ENCODE data around the gene FYTTD1. TPM values are rescaled to one million over a fixed set of nuclear protein-coding genes. Genes with fewer than 3 reads are reported as not detected.
A peak's percentile ranks its signal among the peaks of the same experiment; 100 is the strongest.
"Not testable (repeated sequence)": the region's sequence is repeated elsewhere in the genome, so short reads cannot be mapped to it uniquely, and the experiment has no call there.

Gene FYTTD1
- polyA plus RNA-seq, 1 donor, result 40.8 TPM

DNA sequence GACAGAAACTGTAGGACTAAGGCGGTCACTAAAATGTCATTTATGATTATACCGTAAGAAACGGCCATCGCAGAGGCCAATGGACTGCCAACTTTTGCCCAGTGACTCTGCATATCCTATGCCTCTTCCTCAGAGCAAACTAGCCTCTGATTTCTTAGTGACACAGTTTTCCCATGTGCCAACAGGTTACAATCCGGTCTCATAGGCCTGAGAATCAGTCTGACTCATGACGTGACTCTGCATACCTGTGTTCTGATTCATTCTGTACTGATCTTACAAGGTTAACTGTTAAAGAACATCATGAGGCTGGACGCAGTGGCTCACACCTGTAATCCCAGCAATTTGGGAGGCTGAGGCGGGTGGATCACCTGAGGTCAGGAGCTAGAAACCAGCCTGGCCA lies 30.8 kb upstream of the FYTTD1 start:
- H3K9me3 ChIP-seq (ENCODE audit: control insufficient read depth, low read depth, low read length), result peaks cover 4% of the 10 kb centered on the region
- peak overlapping the region; percentile 44 for H3K27ac ChIP-seq (ENCODE audit: low read length)
- no peaks in the 10 kb centered on the region for H3K4me1 ChIP-seq (ENCODE audit: control insufficient read depth, insufficient read depth, low read length)
- no peak overlapping the region for H3K4me3 ChIP-seq (ENCODE audit: low read length)
- DNase-seq, result peak; percentile 36 to 52
- WGBS (ENCODE audit: insufficient coverage, low lambda C conversion rate), result no CpG with 5 or more reads among the region's 8 CpGs
- peaks cover 16% of the 10 kb centered on the region for H3K36me3 ChIP-seq (ENCODE audit: control insufficient read depth, insufficient read depth, low read length)
- H3K27me3 ChIP-seq (ENCODE audit: control insufficient read depth, insufficient read depth, low read length), result no peaks in the 10 kb centered on the region

DNA sequence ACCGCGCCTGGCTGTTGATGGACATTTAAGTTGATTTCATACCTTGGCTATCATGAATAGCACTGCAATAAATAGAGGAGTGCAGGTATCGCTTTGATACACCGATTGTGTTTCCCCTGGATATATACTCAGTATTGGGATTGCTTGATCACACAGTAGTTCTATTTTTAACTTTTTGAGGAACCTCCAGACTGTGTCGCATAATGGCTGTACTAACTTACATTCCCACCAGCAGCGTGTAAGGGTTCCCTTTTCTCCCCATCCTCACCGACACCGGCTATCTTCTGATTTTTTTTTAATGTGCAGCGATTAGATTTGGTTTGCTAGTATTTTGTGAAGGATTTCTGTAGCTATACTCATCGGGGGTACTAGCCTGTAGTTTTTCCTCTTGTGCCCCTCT lies 29.0 kb upstream of the FYTTD1 start:
- peaks cover 4% of the 10 kb centered on the region for H3K9me3 ChIP-seq (ENCODE audit: control insufficient read depth, low read depth, low read length)
- H3K4me3 ChIP-seq (ENCODE audit: low read length), result no peak overlapping the region
- no peak for DNase-seq
- no peak overlapping the region for H3K27ac ChIP-seq (ENCODE audit: low read length)
- 62% methylated on average over 4 of the region's 10 CpGs for WGBS (ENCODE audit: insufficient coverage, low lambda C conversion rate)
- peaks cover 8% of the 10 kb centered on the region for H3K36me3 ChIP-seq (ENCODE audit: control insufficient read depth, insufficient read depth, low read length)
- H3K4me1 ChIP-seq (ENCODE audit: control insufficient read depth, insufficient read depth, low read length), result no peaks in the 10 kb centered on the region
- no peaks in the 10 kb centered on the region for H3K27me3 ChIP-seq (ENCODE audit: control insufficient read depth, insufficient read depth, low read length)

DNA sequence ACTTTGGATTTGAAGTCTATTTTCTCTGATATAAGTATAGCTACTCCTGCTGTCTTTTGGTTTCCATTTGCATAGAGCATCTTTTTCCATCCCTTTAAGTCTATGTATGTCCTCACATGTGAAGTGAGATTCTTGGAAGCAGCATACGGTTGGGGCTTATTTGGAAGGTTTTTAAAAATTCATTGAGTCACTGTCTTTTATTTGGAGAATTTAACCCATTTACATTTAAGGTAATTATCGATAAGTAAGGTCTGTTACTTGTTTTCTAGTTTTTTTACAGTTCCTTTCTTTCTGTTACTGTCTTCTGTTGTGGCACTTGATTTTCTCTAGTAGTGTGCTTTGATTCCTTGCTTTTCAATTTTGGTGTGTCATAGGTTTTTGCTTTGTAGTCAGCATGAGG lies 26.9 kb upstream of the FYTTD1 start:
- WGBS (ENCODE audit: insufficient coverage, low lambda C conversion rate), result no CpG with 5 or more reads among the region's 2 CpGs

DNA sequence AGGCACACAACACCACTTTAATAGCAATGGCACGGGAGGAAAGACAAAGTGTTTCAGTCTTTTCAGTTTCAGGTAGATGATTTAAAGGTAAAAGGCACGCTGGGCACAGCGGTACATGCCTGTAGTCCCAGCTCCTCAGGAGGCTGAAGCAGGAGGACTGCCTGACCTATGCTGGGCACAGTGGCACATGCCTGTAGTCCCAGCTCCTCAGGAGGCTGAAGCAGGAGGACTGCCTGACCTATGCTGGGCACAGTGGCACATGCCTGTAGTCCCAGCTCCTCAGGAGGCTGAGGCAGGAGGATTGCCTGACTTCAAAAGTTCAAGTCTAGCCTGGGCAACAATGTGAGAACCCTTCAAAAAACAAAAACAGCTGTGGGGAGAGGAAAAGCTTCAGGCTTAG lies 21.8 kb upstream of the FYTTD1 start:
- not testable (repeated sequence) for H3K27ac ChIP-seq (ENCODE audit: low read length); H3K4me1 ChIP-seq (ENCODE audit: control insufficient read depth, insufficient read depth, low read length); H3K4me3 ChIP-seq (ENCODE audit: low read length); H3K36me3 ChIP-seq (ENCODE audit: control insufficient read depth, insufficient read depth, low read length); DNase-seq; H3K27me3 ChIP-seq (ENCODE audit: control insufficient read depth, insufficient read depth, low read length); H3K9me3 ChIP-seq (ENCODE audit: control insufficient read depth, low read depth, low read length)
- no CpG with 5 or more reads among the region's 3 CpGs for WGBS (ENCODE audit: insufficient coverage, low lambda C conversion rate)

More for the DNA sequence above, 26.9 kb upstream of the FYTTD1 start:
- Histone ChIP-seq H3K27me3 (ENCODE audit: control insufficient read depth, insufficient read depth, low read length) (no peaks in the 10 kb centered on the region), H3K36me3 (ENCODE audit: control insufficient read depth, insufficient read depth, low read length) (no peaks in the 10 kb centered on the region), H3K4me1 (ENCODE audit: control insufficient read depth, insufficient read depth, low read length) (no peaks in the 10 kb centered on the region), H3K9me3 (ENCODE audit: control insufficient read depth, low read depth, low read length) (peaks cover 4% of the 10 kb centered on the region), H3K4me3 (ENCODE audit: low read length) (no peak overlapping the region), H3K27ac (ENCODE audit: low read length) (no peak overlapping the region)
- DNase-seq, result no peak

DNA sequence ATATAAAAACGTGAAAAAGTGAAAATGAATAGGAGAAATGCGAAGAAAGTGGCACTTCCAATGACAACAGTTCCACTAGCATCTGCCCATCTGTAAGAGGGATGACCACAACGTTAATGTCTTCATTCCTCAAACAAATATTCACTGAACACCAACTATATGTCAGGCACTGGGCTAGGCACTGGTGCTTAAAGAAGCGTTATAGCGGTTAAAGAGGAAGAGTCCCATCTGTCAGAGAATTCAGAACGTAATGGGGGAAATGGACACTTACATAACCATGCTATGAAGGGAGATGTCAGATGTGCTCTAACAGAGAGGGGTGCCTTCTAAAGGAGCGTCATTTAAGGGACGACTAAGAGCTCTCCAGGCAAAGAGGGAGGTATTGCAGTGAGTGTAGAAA lies 21.2 kb upstream of the FYTTD1 start:
- 100% methylated on average over 2 of the region's 8 CpGs for WGBS (ENCODE audit: insufficient coverage, low lambda C conversion rate)
- Histone ChIP-seq H3K4me1 (ENCODE audit: control insufficient read depth, insufficient read depth, low read length) (no peaks in the 10 kb centered on the region), H3K4me3 (ENCODE audit: low read length) (no peak overlapping the region)

DNA sequence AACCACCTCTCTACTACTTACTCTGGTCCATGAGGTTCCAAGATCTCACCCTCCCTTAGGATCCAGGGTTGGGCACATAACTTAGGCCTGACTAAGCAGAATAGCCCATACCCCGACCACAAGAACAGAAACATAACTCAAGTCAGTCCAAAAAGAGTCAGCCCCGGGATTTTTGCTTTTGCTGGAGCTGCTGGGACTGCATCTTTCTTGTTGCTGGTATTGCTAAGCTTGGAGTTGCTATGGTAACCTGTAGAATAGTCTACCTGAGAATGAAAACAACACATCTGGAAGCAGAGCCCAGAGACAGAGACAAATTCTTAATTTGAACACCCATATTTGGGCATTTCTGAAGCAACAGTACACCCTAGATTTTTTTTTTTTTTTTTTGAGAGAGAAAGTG lies 19.5 kb upstream of the FYTTD1 start:
- 100% methylated on average over 1 of the region's 2 CpGs for WGBS (ENCODE audit: insufficient coverage, low lambda C conversion rate)
- no peaks in the 10 kb centered on the region for H3K4me1 ChIP-seq (ENCODE audit: control insufficient read depth, insufficient read depth, low read length)
- H3K27ac ChIP-seq (ENCODE audit: low read length), result no peak overlapping the region
- H3K27me3 ChIP-seq (ENCODE audit: control insufficient read depth, insufficient read depth, low read length), result no peaks in the 10 kb centered on the region
- no peaks in the 10 kb centered on the region for H3K36me3 ChIP-seq (ENCODE audit: control insufficient read depth, insufficient read depth, low read length)
- H3K4me3 ChIP-seq (ENCODE audit: low read length), result no peak overlapping the region
- no peak for DNase-seq
- H3K9me3 ChIP-seq (ENCODE audit: control insufficient read depth, low read depth, low read length), result no peaks in the 10 kb centered on the region

More for the DNA sequence above, 21.2 kb upstream of the FYTTD1 start:
- no peak for DNase-seq
- Histone ChIP-seq H3K9me3 (ENCODE audit: control insufficient read depth, low read depth, low read length) (no peaks in the 10 kb centered on the region), H3K27me3 (ENCODE audit: control insufficient read depth, insufficient read depth, low read length) (no peaks in the 10 kb centered on the region), H3K27ac (ENCODE audit: low read length) (no peak overlapping the region), H3K36me3 (ENCODE audit: control insufficient read depth, insufficient read depth, low read length) (no peaks in the 10 kb centered on the region)

DNA sequence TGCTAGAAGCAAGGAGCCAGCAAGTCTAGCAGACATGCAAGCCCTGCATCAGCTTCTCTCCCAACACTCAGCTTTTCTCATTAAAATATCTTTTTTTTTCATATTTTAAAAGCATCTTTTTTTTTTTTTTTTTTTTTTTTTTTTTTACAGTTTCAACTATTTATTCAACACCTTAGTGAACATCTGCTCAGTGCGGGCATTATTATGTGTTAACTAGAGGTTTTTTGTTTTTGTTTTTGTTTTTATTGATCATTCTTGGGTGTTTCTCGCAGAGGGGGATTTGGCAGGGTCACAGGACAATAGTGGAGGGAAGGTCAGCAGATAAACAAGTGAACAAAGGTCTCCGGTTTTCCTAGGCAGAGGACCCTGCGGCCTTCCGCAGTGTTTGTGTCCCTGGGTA lies 18.9 kb upstream of the FYTTD1 start:
- not testable (repeated sequence) for H3K4me1 ChIP-seq (ENCODE audit: control insufficient read depth, insufficient read depth, low read length); H3K27me3 ChIP-seq (ENCODE audit: control insufficient read depth, insufficient read depth, low read length); H3K27ac ChIP-seq (ENCODE audit: low read length); H3K9me3 ChIP-seq (ENCODE audit: control insufficient read depth, low read depth, low read length); DNase-seq; H3K4me3 ChIP-seq (ENCODE audit: low read length); H3K36me3 ChIP-seq (ENCODE audit: control insufficient read depth, insufficient read depth, low read length)
- no CpG with 5 or more reads among the region's 5 CpGs for WGBS (ENCODE audit: insufficient coverage, low lambda C conversion rate)

DNA sequence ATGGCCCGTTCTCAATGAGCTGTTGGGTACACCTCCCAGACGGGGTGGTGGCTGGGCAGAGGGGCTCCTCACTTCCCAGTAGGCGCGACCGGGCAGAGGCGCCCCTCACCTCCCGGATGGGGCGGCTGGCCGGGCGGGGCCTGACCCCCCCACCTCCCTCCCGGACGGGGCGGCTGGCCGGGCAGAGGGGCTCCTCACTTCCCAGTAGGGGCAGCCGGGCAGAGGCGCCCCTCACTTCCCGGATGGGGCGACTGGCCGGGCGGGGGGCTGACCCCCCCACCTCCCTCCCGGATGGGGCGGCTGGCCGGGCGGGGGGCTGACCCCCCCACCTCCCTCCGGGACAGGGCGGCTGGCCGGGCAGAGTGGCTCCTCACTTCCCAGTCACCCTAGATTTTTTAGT lies 18.2 kb upstream of the FYTTD1 start:
- not testable (repeated sequence) for H3K4me1 ChIP-seq (ENCODE audit: control insufficient read depth, insufficient read depth, low read length); DNase-seq; H3K4me3 ChIP-seq (ENCODE audit: low read length); H3K9me3 ChIP-seq (ENCODE audit: control insufficient read depth, low read depth, low read length); H3K27me3 ChIP-seq (ENCODE audit: control insufficient read depth, insufficient read depth, low read length); H3K27ac ChIP-seq (ENCODE audit: low read length); H3K36me3 ChIP-seq (ENCODE audit: control insufficient read depth, insufficient read depth, low read length)
- WGBS (ENCODE audit: insufficient coverage, low lambda C conversion rate), result no CpG with 5 or more reads among the region's 27 CpGs

DNA sequence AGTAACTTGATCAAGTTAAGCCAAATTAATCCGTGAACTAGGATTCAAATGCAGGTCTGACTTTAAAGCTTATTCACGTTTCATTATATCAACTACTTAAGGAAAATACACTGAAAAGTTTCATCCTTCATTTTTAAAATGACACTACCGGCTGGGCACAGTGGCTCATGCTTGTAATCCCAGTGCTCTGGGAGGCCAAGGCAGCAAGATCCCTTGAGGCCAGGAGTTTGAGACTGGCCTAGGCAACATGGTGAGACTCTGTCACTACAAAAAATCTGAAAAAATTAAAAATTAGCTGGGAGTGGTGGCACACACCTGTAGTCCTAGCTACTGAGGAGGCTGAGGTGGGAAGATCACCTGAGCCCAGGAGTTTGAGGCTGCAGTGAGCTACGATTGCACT lies 16.6 kb upstream of the FYTTD1 start:
- 83% methylated on average over 1 of the region's 4 CpGs for WGBS (ENCODE audit: insufficient coverage, low lambda C conversion rate)
- no peak for DNase-seq
- H3K4me3 ChIP-seq (ENCODE audit: low read length), result no peak overlapping the region

DNA sequence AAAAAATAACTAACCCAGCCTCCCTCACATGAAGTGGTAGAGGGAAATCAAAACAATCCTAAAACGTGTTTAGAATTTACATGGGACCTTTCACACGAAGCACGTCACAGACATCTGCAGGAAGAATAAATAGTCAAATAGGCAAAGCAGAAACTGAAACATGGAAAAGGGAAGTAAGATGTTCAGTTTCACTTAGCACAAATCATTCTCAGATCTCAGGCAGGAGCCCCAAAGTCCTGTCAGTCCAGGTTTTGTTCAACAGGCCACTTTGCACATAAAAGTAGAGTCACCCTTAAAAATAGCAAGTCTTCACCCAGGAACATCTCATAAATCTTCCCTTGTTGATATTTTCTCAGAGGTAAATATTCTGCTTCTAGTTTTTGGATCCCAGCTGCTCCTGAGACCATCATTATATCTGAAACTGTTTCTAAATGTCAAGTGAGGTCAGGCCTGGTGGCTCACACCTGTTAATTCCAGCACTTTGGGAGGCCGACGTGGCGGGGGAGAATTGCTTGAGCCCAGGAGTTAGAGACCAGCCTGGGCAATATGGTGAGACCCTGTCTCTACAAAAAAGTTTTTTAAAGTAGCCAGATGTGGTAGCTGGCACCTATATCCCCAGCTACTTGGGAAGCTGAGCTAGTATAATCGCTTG lies 14.9 kb upstream of the FYTTD1 start:
- Histone ChIP-seq H3K4me3 (ENCODE audit: low read length) (no peak overlapping the region), H3K36me3 (ENCODE audit: control insufficient read depth, insufficient read depth, low read length) (no peaks in the 10 kb centered on the region), H3K4me1 (ENCODE audit: control insufficient read depth, insufficient read depth, low read length) (peaks cover 6% of the 10 kb centered on the region), H3K27ac (ENCODE audit: low read length) (peak overlapping the region; percentile 84), H3K9me3 (ENCODE audit: control insufficient read depth, low read depth, low read length) (no peaks in the 10 kb centered on the region), H3K27me3 (ENCODE audit: control insufficient read depth, insufficient read depth, low read length) (no peaks in the 10 kb centered on the region)
- WGBS (ENCODE audit: insufficient coverage, low lambda C conversion rate), result no CpG with 5 or more reads among the region's 7 CpGs
- peak in 1 of 2 donors; percentile 20 for DNase-seq

More for the DNA sequence above, 16.6 kb upstream of the FYTTD1 start:
- Histone ChIP-seq H3K9me3 (ENCODE audit: control insufficient read depth, low read depth, low read length) (no peaks in the 10 kb centered on the region), H3K27me3 (ENCODE audit: control insufficient read depth, insufficient read depth, low read length) (no peaks in the 10 kb centered on the region), H3K36me3 (ENCODE audit: control insufficient read depth, insufficient read depth, low read length) (no peaks in the 10 kb centered on the region), H3K27ac (ENCODE audit: low read length) (no peak overlapping the region), H3K4me1 (ENCODE audit: control insufficient read depth, insufficient read depth, low read length) (peaks cover 6% of the 10 kb centered on the region)

DNA sequence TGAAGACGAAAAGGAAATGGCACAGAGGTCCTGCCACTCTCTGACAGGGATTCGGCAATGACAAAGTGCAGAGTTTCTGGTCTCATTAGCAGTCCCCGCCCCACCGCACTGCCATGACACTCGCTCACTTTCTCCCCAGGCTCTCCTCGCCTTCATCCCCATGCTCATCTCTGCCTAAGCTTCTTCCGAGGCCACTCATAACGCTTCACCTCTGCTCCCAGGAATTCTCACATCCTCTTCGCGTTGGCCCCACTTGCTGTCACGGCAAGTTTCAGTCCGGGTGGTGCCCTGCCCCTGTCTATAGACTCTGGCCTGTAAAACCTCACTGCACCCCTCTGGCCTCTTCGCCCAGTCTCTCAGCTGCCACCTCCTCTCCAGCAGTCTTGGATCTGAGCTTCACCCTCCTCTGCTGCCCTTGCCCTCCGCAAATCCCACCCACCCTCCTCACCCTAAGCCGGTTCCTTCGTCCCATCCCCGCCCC lies 13.6 kb upstream of the FYTTD1 start:
- peak overlapping the region; percentile 84 for H3K27ac ChIP-seq (ENCODE audit: low read length)
- no CpG with 5 or more reads among the region's 17 CpGs for WGBS (ENCODE audit: insufficient coverage, low lambda C conversion rate)
- peak; percentile 31 to 72 for DNase-seq
- H3K36me3 ChIP-seq (ENCODE audit: control insufficient read depth, insufficient read depth, low read length), result no peaks in the 10 kb centered on the region
- peak overlapping the region; percentile 54 for H3K4me3 ChIP-seq (ENCODE audit: low read length)
- no peaks in the 10 kb centered on the region for H3K27me3 ChIP-seq (ENCODE audit: control insufficient read depth, insufficient read depth, low read length)
- H3K9me3 ChIP-seq (ENCODE audit: control insufficient read depth, low read depth, low read length), result no peaks in the 10 kb centered on the region
- H3K4me1 ChIP-seq (ENCODE audit: control insufficient read depth, insufficient read depth, low read length), result peaks cover 6% of the 10 kb centered on the region

Measured in large intestine (tissue), 3 donors.